Fibroblast of mammary gland (primary cell): ENCODE data around the gene DSCAML1.

Experiments
- DNase-seq: peaks from one replicate; pipeline ENCODE4 v3.0.0-alpha.2; 2010; ENCODE audit warnings: low read depth
- H3K4me3 ChIP-seq: 2 replicates; pipeline ENCODE4 v1.5.1; 2011; ENCODE audit warnings: low read depth, mild to moderate bottlenecking, low read length, moderate library complexity; ENCODE audit not compliant: control insufficient read depth
- TF ChIP-seq, protein P1 (sequence below): conservative IDR thresholded peaks from 2 replicates; pipeline ENCODE4 v1.5.1; 2011; ENCODE audit warnings: low read depth, low read length, inconsistent platforms; ENCODE audit not compliant: control insufficient read depth, insufficient read depth

DSCAML1 gene

DNA sequence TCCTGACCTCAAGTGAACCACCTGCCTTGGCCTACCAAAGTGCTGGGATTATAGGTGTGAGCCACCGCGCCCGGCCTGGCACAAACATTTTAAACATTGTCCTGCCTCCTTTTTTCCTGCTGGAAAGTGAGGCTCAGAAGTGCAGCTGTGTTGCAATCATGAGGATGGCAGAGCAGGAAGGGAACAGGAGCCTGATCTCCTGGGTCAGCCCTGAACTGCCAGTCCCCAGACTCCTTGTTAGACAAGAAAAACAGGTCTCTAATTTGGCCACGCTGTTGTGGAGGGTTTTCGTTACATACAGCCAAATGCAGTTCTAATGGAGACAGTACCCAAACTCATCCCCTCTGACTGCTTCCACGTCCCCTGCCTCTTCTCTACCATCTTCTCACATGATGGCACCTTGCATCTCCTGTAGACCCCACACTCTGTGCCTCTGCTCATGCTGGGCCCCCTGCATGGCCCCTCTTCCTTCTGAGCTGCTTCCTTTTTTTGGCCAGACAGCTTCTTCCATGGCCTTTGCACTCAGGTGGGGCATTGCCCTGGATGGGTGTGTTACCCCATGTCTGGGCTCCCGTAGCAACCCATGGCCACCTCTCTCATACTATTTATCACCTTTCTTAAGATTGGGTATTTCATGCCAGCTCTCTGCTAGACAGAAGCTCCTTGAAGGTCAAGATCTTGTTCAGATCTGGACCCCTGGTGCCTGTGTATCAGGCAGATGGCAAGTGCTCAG, 242.2 kb downstream of the DSCAML1 start:
- TF ChIP-seq, protein P1, sequence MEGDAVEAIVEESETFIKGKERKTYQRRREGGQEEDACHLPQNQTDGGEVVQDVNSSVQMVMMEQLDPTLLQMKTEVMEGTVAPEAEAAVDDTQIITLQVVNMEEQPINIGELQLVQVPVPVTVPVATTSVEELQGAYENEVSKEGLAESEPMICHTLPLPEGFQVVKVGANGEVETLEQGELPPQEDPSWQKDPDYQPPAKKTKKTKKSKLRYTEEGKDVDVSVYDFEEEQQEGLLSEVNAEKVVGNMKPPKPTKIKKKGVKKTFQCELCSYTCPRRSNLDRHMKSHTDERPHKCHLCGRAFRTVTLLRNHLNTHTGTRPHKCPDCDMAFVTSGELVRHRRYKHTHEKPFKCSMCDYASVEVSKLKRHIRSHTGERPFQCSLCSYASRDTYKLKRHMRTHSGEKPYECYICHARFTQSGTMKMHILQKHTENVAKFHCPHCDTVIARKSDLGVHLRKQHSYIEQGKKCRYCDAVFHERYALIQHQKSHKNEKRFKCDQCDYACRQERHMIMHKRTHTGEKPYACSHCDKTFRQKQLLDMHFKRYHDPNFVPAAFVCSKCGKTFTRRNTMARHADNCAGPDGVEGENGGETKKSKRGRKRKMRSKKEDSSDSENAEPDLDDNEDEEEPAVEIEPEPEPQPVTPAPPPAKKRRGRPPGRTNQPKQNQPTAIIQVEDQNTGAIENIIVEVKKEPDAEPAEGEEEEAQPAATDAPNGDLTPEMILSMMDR = no peak
- H3K4me3 ChIP-seq = no peak overlapping the region
- DNase-seq = no peak

DNA sequence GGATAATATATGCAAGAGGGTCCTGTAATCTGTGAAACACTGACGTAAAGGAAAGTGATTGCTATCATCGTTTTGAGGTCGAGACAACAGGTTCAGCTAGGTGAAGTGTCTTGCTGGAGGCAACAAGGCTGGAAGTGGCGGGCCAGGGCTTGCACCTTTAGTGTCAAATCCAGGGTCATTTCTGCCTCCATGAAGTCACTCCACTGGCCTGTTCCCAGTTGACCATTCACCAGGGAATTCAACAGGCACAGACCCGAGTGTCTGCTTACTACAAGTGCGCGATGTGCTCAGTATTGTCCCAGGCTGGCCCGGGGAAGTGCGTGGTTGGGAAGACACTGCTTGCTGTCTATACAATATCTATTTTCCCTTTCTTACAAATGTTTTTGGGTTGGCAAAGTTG, 244.4 kb downstream of the DSCAML1 start:
- TF ChIP-seq, protein P1 = no peak
- no peak for DNase-seq

DNA sequence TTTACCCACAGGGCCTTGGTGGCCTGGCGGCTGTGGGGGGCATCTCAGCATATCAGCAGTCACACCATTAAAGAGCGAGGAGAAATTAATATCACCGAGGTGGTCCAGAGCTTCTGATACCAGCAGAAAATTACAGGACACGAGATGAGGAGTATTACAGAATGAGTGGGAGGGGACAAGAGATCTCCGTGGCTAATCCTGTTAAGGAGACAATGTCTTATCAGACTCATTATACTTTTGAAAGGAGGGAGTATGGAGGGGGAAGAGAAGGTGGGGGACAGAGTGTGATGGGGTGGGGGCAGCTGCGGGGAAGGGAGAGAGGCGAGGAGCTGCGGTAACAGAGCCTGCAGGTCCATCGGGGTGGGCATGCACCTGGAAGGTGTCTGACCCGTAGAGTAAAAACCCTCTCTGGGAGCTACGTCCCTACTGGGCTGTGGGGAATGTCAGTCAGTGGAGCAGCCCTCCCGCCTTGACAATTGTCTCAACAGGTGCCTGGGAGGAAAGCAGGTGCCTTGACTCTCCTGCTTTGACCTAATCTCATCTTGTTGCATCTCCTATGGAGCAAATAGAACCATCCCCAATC, 245.2 kb downstream of the DSCAML1 start:
- TF ChIP-seq, protein P1 = no peak

More for the DNA sequence above, 244.4 kb downstream of the DSCAML1 start:
- no peak overlapping the region for H3K4me3 ChIP-seq

DNA sequence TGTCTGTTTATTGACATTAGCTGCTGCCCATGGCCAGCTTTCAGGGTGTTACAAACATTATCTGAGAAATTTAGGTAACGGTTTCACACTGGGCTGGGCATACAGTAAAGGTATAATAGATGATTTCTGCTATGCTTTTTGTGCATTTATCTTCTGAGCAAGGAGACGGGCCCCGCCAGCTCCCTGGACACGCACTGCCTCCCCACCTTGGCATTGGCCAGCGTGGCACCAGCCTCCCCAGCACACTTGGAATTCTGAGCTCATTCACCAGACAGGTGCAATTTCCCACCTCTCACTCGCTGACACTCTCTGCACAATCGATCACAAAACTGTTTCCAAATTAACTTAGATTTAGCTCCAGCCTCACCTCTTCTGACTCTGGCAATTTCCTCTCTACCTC, 246.6 kb downstream of the DSCAML1 start:
- TF ChIP-seq, protein P1 = no peak
- no peak overlapping the region for H3K4me3 ChIP-seq
- DNase-seq = no peak

More for the DNA sequence above, 245.2 kb downstream of the DSCAML1 start:
- no peak for DNase-seq
- H3K4me3 ChIP-seq = no peak overlapping the region

DNA sequence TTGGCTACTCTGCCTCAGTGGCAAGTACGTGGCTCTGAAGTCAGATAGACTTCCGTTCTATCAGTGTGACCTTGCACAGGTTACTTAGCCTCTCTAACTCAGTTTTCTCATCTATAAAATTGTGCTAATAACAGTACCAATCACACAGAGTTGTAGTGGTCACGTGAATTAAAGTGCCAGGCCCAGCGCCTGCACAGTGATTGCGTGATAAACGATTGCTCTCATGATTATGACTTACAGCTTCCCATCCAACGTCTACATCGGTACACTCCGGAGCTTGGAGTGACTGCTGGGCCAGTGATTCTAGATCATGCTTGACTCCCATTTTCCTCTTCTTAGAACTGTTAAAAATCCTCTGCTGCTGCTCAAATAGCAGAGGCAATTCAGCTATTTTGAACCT, 247.6 kb downstream of the DSCAML1 start:
- no peak overlapping the region for H3K4me3 ChIP-seq
- no peak for DNase-seq
- TF ChIP-seq, protein P1 = no peak

DNA sequence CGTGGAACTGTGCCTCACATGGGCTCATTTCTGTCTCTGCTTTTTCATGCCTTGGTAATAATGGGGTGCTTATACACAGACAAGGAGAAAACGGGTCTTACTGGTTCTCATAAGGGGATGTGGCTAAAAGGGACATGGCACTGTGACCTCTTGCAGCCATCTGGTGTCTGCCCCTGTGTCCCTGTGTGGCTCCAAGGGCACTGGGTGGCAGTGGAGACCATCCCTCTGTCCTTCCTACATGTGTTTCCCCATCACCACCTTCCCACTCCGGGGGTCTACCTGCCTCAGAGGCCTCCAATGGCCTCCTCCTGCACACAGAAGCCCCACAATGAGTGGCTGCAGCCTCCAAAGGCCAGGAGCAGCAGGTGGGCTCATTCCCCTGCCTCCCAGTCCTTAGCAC, 248.1 kb downstream of the DSCAML1 start:
- no peak overlapping the region for H3K4me3 ChIP-seq
- DNase-seq = no peak
- TF ChIP-seq, protein P1 = no peak

DNA sequence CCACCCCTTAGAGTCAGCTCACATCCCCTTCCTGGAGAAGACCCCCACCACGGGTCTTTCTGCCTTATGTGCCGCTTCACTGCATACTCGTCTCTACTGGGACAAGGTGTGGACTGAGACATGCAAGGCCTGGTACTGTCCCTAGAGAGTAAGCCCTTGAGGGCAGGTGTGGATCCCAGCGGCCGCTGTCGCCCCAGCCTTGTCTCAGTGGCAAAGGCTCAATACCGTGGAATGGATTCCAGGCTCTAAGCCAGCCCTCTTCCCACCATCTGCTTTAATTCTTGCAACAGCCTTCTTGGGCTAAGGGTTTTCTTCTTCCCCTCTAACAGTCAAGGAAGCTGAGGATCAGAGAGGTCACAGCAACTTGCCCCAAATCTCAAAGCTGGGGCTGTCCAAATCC, 249.1 kb downstream of the DSCAML1 start:
- TF ChIP-seq, protein P1 = no peak
- H3K4me3 ChIP-seq = no peak overlapping the region
- no peak for DNase-seq
